GM23248 (cell line): ENCODE results near the gene PSMD14. TPM values are rescaled to one million over a fixed set of nuclear protein-coding genes. Genes with fewer than 3 reads are reported as not detected.

ENCODE experiments used
- DNase-seq: peaks from one replicate; pipeline ENCODE4 v3.0.0-alpha.2; 2015
- H2AFZ ChIP-seq: fragments of 200-600 bp; sonication (generic); 2 replicates; pipeline ENCODE4 v1.6.1; 2016; ENCODE audit warnings: antibody characterized with exemption
- H3F3A ChIP-seq: fragments of 200-600 bp; sonication (generic); 2 replicates; pipeline ENCODE4 v1.6.1; 2016; ENCODE audit warnings: mild to moderate bottlenecking, antibody characterized with exemption, mixed run types; ENCODE audit not compliant: insufficient read depth
- H3K27ac ChIP-seq: fragments of 200-600 bp; sonication (generic); 2 replicates; pipeline ENCODE4 v1.5.1; 2016; ENCODE audit warnings: mild to moderate bottlenecking
- H3K27me3 ChIP-seq: fragments of 200-600 bp; sonication (generic); replicated peaks from 2 replicates; pipeline ENCODE4 v1.6.1; 2016; ENCODE audit warnings: mild to moderate bottlenecking; ENCODE audit not compliant: insufficient read depth
- H3K36me3 ChIP-seq: fragments of 200-600 bp; sonication (generic); 2 replicates; pipeline ENCODE4 v1.6.1; 2016; ENCODE audit warnings: low read depth, mild to moderate bottlenecking
- H3K4me1 ChIP-seq: fragments of 200-600 bp; sonication (generic); 2 replicates; pipeline ENCODE4 v1.6.1; 2016; ENCODE audit warnings: mild to moderate bottlenecking; ENCODE audit not compliant: insufficient read depth
- H3K4me2 ChIP-seq: fragments of 200-600 bp; sonication (generic); one replicate; pipeline ENCODE4 v1.6.1; 2016; ENCODE audit warnings: mild to moderate bottlenecking; ENCODE audit not compliant: unreplicated experiment
- H3K4me3 ChIP-seq: fragments of 200-600 bp; sonication (generic); 2 replicates; pipeline ENCODE4 v1.5.1; 2016; ENCODE audit warnings: mild to moderate bottlenecking
- H3K79me2 ChIP-seq: fragments of 200-600 bp; sonication (generic); 2 replicates; pipeline ENCODE4 v1.6.1; 2016; ENCODE audit warnings: mild to moderate bottlenecking; ENCODE audit not compliant: insufficient read depth
- H3K9ac ChIP-seq: fragments of 200-600 bp; sonication (generic); 2 replicates; pipeline ENCODE4 v1.6.1; 2016; ENCODE audit warnings: mild to moderate bottlenecking
- H3K9me2 ChIP-seq: fragments of 200-600 bp; sonication (generic); 2 replicates; pipeline ENCODE4 v1.6.1; 2016; ENCODE audit warnings: mixed run types, mild to moderate bottlenecking, moderate library complexity; ENCODE audit not compliant: insufficient read depth
- H3K9me3 ChIP-seq: fragments of 200-600 bp; sonication (generic); one replicate; pipeline ENCODE4 v1.6.1; 2017; ENCODE audit warnings: low read depth
- H4K20me1 ChIP-seq: fragments of 200-600 bp; sonication (generic); 2 replicates; pipeline ENCODE4 v1.6.0; 2016; ENCODE audit not compliant: insufficient read depth
- EZH2 ChIP-seq: fragments of 200-600 bp; sonication (generic); IDR thresholded peaks from 2 replicates; pipeline ENCODE4 v1.6.1; 2018; ENCODE audit warnings: antibody characterized with exemption, mild to moderate bottlenecking; ENCODE audit not compliant: insufficient read depth, poor library complexity, severe bottlenecking
- EZH2phosphoT487 ChIP-seq: fragments of 200-600 bp; sonication (generic); IDR thresholded peaks from 2 replicates; pipeline ENCODE4 v1.6.1; 2018; ENCODE audit warnings: antibody characterized with exemption, moderate library complexity, mild to moderate bottlenecking, low read depth; ENCODE audit not compliant: insufficient read depth
- WGBS, 2 experiments: methylation state at CpG; one replicate each; pipeline ENCODE4 v1.1.6; 2015 to 2017; ENCODE audit warnings: low lambda C conversion rate in 2 of 2, low coverage in 1 of 2; ENCODE audit errors: missing lambda C conversion rate in 2 of 2; 5-methylcytosine and 5-hydroxymethylcytosine counted together
- in situ Hi-C: fragments of 300-500 bp; cut with MboI; formaldehyde crosslinking; loops from 2 replicates; pipeline ENCODE4 v1.15.0; 2020
- polyA plus RNA-seq: library from polyadenylated mRNA; unstranded; fragments of >200 nt; fragmentation: Nextera tagmentation; extraction: Ambion mirVana; gene quantifications from 2 replicates; pipeline ENCODE4 v1.2.1, GENCODE V29; 2016
- total RNA-seq: library from RNA; depleted of rRNA; stranded (reverse); fragments of >200 nt; shearing (Covaris generic); gene quantifications from 2 replicates; pipeline ENCODE4 v1.2.3, GENCODE V29; 2014

PSMD14 gene
- total and polyA plus RNA-seq, 2 experiments from 2014 or later = 94.4 to 96.0 TPM

- no peak for TF ChIP-seq EZH2phosphoT487
- no peak for TF ChIP-seq EZH2
Observed at GRCh38 chr2:161430386-161430785, 122.2 kb downstream of the PSMD14 start.

DNA sequence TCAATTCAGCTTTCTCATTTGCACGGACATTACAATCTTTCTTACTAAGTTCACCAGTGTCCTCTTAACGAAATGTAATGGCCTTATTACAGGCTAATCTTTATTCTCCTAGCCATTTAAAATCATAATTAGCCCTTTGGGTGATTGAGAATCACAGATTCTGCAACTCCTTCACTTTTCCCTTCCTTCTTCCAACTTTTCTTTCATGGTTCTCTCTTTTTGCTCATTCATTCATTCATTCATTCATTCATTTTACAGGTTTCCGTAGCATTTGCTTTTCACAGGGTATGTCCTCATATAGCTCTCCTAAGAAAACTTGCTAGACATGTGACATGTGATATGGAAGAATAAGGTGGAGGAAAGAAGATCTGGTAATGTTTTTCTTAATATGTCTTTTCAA is 123.9 kb downstream of the PSMD14 start:
- H3F3A ChIP-seq = peaks cover 7% of the 10 kb centered on the region; the same call in 1 of the 2 replicates
- TF ChIP-seq EZH2phosphoT487 (no peak), EZH2 (no peak)
- DNase-seq = no peak
- H3K27ac ChIP-seq = no peak overlapping the region
- no peak overlapping the region for H3K9ac ChIP-seq
- in situ Hi-C loops = no loop called here
- H3K9me2 ChIP-seq = no peaks in the 10 kb centered on the region
- H3K36me3 ChIP-seq = no peaks in the 10 kb centered on the region
- H4K20me1 ChIP-seq = no peaks in the 10 kb centered on the region
- H3K4me3 ChIP-seq = no peak overlapping the region
- H3K4me2 ChIP-seq = no peak overlapping the region
- no peaks in the 10 kb centered on the region for H3K79me2 ChIP-seq
- H2AFZ ChIP-seq = no peak overlapping the region
- peaks cover 10% of the 10 kb centered on the region for H3K4me1 ChIP-seq
- H3K27me3 ChIP-seq = no peaks in the 10 kb centered on the region
- 71 to 73% methylated on average over 3 of the region's 3 CpGs for WGBS, 2 experiments
- no peaks in the 10 kb centered on the region for H3K9me3 ChIP-seq

More at GRCh38 chr2:161430386-161430785, 122.2 kb downstream of the PSMD14 start:
- Histone ChIP-seq H3K36me3 (no peaks in the 10 kb centered on the region), H3K27ac (no peak overlapping the region), H2AFZ (no peak overlapping the region), H3K4me2 (no peak overlapping the region), H3K9me3 (no peaks in the 10 kb centered on the region), H3K4me1 (no peaks in the 10 kb centered on the region), H3K9me2 (no peaks in the 10 kb centered on the region), H3K9ac (no peak overlapping the region), H3K79me2 (no peaks in the 10 kb centered on the region), H3K4me3 (no peak overlapping the region), H3F3A (no peaks in the 10 kb centered on the region), H3K27me3 (peaks cover 13% of the 10 kb centered on the region), H4K20me1 (no peaks in the 10 kb centered on the region)
- DNase-seq = no peak
- WGBS, 2 experiments = 61 to 68% methylated on average over 2 of the region's 2 CpGs
- in situ Hi-C loops = no loop called here

- 13 to 53% methylated on average over 1 of the region's 1 CpG for WGBS, 2 experiments
- Histone ChIP-seq H3F3A (peaks cover 7% of the 10 kb centered on the region; the same call in 1 of the 2 replicates), H3K9me3 (no peaks in the 10 kb centered on the region)
Observed at GRCh38 chr2:161434118-161434517, 125.9 kb downstream of the PSMD14 start.

GRCh38 chr2:161436411-161436810 is 128.2 kb downstream of the PSMD14 start:
- H3K27me3 ChIP-seq = no peaks in the 10 kb centered on the region
- 19 to 20% methylated on average over 3 of the region's 3 CpGs for WGBS, 2 experiments
- no peak overlapping the region for H3K27ac ChIP-seq
- H3K36me3 ChIP-seq = no peaks in the 10 kb centered on the region
- H3K9me2 ChIP-seq = no peaks in the 10 kb centered on the region; the same call in 1 of the 2 replicates
- peak overlapping the region; percentile 39 for H3K4me2 ChIP-seq
- H3F3A ChIP-seq = peaks cover 7% of the 10 kb centered on the region; the same call in 1 of the 2 replicates
- in situ Hi-C loops = no loop called here
- no peaks in the 10 kb centered on the region for H3K79me2 ChIP-seq
- no peaks in the 10 kb centered on the region for H3K9me3 ChIP-seq
- no peak overlapping the region for H3K4me3 ChIP-seq
- peaks cover 15% of the 10 kb centered on the region for H3K4me1 ChIP-seq
- DNase-seq = peak; percentile 95
- TF ChIP-seq EZH2 (no peak), EZH2phosphoT487 (no peak)
- no peak overlapping the region for H2AFZ ChIP-seq
- no peaks in the 10 kb centered on the region for H4K20me1 ChIP-seq
- no peak overlapping the region for H3K9ac ChIP-seq

More at GRCh38 chr2:161434118-161434517, 125.9 kb downstream of the PSMD14 start:
- H2AFZ ChIP-seq = no peak overlapping the region
- in situ Hi-C loops = no loop called here
- H4K20me1 ChIP-seq = no peaks in the 10 kb centered on the region
- H3K4me2 ChIP-seq = no peak overlapping the region
- H3K79me2 ChIP-seq = no peaks in the 10 kb centered on the region
- no peaks in the 10 kb centered on the region; the same call in 1 of the 2 replicates for H3K9me2 ChIP-seq
- peaks cover 15% of the 10 kb centered on the region for H3K4me1 ChIP-seq
- no peaks in the 10 kb centered on the region for H3K27me3 ChIP-seq
- no peak overlapping the region for H3K4me3 ChIP-seq
- H3K27ac ChIP-seq = no peak overlapping the region
- H3K36me3 ChIP-seq = no peaks in the 10 kb centered on the region
- DNase-seq = no peak
- no peak overlapping the region for H3K9ac ChIP-seq
- TF ChIP-seq EZH2 (no peak), EZH2phosphoT487 (no peak)

DNA sequence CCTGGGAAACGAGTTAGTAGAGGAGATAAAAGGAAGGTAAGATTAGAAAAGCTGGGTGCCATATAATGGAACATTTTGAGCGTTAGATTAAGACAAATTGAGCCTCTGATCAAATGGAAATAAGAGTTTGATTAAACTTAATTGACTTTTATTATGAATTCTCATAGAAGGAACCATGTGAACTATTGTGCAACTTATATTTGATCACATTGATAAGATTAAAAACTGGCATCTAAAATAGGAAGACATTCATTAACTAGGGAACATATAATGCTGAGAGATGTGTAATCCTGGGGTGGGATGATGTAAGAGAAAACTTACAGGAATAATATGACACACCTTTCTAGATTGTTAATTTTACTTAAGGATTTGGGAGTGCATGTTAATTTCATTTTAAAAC is 130.4 kb downstream of the PSMD14 start:
- H2AFZ ChIP-seq = no peak overlapping the region
- 52 to 61% methylated on average over 2 of the region's 2 CpGs for WGBS, 2 experiments
- in situ Hi-C loops = no loop called here
- H3K4me3 ChIP-seq = no peak overlapping the region
- no peak overlapping the region for H3K27ac ChIP-seq
- no peak overlapping the region for H3K9ac ChIP-seq
- H3K79me2 ChIP-seq = no peaks in the 10 kb centered on the region
- peaks cover 15% of the 10 kb centered on the region for H3K4me1 ChIP-seq
- no peaks in the 10 kb centered on the region for H4K20me1 ChIP-seq
- H3K36me3 ChIP-seq = no peaks in the 10 kb centered on the region
- TF ChIP-seq EZH2phosphoT487 (no peak), EZH2 (no peak)
- DNase-seq = no peak
- H3K9me2 ChIP-seq = no peaks in the 10 kb centered on the region; the same call in 1 of the 2 replicates
- no peak overlapping the region for H3K4me2 ChIP-seq
- peaks cover 7% of the 10 kb centered on the region; the same call in 1 of the 2 replicates for H3F3A ChIP-seq
- no peaks in the 10 kb centered on the region for H3K9me3 ChIP-seq
- no peaks in the 10 kb centered on the region for H3K27me3 ChIP-seq
